Measurements from ENCODE around the gene OSBPL8.

DNA sequence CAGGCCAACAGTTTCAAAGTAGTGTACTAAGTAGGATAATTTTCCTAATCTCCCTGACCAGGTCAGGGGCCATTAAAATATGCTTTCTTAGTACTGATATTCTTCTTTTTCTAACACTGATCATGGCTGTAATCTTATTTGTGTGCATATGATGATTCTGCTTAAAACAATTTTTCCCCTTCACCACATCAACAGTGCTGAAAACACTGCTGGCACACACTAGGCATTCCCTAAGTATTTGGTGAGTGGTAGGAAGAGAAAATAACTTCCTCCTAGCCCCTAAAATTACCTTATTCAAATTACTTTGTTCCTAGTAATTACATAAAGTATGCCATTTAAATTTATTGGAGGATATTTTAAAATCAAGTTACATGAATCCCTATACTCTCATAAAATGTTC lies 161.5 kb downstream of the OSBPL8 start:
- TF ChIP-seq GABPA (IDR thresholded peaks at IDR 0.05 in 1 of 2, conservative IDR thresholded peaks at IDR 0.05 in 1 of 2) = no peak
- no peak for TF ChIP-seq CTCF (IDR thresholded peaks at IDR 0.05; ENCODE audit: low read depth, low read length, missing input control)
- no peak for TF ChIP-seq JUND (IDR thresholded peaks at IDR 0.05)
- TF ChIP-seq TAF1 (conservative IDR thresholded peaks at IDR 0.05) = no peak
- TF ChIP-seq ATF3 (IDR thresholded peaks at IDR 0.05) = no peak
- TF ChIP-seq, protein P1, sequence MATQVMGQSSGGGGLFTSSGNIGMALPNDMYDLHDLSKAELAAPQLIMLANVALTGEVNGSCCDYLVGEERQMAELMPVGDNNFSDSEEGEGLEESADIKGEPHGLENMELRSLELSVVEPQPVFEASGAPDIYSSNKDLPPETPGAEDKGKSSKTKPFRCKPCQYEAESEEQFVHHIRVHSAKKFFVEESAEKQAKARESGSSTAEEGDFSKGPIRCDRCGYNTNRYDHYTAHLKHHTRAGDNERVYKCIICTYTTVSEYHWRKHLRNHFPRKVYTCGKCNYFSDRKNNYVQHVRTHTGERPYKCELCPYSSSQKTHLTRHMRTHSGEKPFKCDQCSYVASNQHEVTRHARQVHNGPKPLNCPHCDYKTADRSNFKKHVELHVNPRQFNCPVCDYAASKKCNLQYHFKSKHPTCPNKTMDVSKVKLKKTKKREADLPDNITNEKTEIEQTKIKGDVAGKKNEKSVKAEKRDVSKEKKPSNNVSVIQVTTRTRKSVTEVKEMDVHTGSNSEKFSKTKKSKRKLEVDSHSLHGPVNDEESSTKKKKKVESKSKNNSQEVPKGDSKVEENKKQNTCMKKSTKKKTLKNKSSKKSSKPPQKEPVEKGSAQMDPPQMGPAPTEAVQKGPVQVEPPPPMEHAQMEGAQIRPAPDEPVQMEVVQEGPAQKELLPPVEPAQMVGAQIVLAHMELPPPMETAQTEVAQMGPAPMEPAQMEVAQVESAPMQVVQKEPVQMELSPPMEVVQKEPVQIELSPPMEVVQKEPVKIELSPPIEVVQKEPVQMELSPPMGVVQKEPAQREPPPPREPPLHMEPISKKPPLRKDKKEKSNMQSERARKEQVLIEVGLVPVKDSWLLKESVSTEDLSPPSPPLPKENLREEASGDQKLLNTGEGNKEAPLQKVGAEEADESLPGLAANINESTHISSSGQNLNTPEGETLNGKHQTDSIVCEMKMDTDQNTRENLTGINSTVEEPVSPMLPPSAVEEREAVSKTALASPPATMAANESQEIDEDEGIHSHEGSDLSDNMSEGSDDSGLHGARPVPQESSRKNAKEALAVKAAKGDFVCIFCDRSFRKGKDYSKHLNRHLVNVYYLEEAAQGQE (IDR thresholded peaks at IDR 0.05) = no peak

All from liver (tissue), 3 donors.